GM11168 (cell line): Measurements from ENCODE around the gene PSMD4.
"Not testable (repeated sequence)": the region's sequence is repeated elsewhere in the genome, so short reads cannot be mapped to it uniquely, and the experiment has no call there.

Experiments used
- in situ Hi-C: fragments of 300-500 bp; cut with MboI; formaldehyde crosslinking; loops from one replicate; pipeline ENCODE4 v1.12.0; 2022; ENCODE audit warnings: low sequenced_read_pairs; ENCODE audit not compliant: unreplicated experiment

PSMD4 gene

DNA sequence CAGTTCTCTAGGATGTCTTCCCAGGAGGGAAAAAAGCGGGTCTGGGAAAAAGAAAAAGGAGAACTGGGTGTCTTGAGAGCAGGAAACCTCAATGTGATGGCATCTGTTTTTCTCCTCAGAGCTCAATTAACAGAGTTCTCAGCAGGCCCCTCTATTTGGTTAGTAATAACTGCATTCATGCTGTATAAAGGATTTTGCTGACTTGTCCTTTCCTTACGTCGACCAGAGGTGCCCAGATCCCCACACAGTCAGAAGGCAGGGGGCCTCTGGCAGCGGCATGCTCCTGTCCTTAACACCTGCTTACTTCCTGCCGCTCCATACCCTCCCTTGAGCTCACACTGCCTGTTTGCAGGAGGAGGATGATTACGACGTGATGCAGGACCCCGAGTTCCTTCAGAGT lies 12.3 kb downstream of the PSMD4 start:
- in situ Hi-C loops = no loop called here

DNA sequence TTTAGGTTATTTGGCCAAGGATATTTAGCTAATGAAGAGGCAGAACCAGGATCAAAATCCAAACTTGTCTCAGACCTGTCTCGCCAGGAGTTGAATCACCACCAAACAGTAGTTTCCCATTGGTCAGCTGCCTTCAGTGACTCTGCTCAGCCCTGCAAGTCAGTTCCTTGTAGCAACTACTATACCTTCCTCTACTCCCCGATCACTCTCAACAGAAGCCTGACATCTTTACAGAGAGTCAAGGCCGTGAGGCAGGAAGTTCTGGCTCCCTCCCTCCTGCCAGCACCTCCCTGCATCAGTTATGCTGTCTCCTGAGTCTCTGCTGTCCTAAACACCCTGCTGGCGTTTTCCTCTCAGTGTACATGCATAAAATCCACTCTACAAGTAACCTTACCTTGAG lies 13.2 kb downstream of the PSMD4 start:
- in situ Hi-C loops = no loop called here

DNA sequence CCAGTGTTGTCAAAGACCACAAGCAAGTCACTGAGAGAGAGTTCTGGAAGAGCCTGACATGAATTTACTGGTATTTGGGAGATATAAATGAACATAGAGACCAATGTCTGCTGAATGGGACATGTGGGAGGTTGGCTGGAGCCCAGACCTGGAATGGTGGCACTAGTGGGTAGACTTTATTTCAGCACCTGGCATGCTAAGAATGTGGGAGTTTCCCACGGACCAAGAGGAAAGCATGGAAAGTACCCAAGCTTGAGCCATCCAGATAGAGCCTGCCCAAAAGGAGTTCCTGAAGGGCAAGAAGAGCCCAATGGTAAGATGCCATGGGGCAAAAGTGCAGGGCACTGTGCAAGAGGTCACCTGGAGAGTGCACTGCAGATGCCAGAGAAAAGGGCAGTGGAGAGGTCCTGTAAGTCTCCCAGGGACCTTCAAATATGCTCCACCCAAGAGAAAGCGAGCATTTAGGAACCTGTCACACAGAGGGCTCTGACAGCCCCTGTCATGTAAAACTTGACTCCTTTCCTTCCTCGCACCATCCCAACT lies 19.5 kb downstream of the PSMD4 start:
- in situ Hi-C loops = no loop called here

DNA sequence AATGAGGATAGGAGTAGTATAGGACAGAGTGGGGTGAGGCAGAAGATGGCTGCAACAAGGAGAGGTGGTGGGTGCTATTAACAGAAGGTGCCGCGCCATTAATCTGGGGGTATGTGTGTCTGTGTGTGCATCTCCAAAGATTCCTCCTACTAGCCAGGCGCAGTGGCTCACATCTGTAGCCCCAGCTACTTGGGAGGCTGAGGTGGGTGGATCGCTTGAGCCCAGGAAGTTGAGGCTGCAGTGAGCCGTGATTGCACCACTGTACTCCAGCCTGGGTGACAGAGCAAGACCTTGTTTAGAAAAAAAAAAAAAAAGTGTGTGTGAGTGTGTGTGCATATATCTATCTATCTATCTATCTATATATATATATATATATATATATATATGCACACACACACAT lies 20.8 kb downstream of the PSMD4 start:
- in situ Hi-C loops = not testable (repeated sequence)

DNA sequence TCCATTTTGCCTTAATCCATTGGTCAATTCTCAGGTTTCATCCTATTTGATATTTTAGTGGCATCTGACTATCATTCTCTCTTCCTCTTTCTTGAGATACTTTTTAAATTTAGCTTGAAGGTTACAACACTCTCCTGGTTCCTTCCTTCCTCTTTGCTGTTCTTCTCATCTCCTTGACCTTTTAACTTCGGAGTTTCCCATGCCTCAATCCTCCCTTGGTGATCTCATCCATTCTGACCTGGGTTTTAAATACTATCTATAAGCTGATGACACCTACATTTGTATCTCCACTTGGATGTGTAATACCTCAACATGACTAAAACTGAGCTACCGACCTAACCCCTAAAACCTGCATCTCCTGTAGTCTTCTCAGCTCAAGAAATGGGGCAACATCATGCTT lies 22.7 kb downstream of the PSMD4 start:
- in situ Hi-C loops = no loop called here

DNA sequence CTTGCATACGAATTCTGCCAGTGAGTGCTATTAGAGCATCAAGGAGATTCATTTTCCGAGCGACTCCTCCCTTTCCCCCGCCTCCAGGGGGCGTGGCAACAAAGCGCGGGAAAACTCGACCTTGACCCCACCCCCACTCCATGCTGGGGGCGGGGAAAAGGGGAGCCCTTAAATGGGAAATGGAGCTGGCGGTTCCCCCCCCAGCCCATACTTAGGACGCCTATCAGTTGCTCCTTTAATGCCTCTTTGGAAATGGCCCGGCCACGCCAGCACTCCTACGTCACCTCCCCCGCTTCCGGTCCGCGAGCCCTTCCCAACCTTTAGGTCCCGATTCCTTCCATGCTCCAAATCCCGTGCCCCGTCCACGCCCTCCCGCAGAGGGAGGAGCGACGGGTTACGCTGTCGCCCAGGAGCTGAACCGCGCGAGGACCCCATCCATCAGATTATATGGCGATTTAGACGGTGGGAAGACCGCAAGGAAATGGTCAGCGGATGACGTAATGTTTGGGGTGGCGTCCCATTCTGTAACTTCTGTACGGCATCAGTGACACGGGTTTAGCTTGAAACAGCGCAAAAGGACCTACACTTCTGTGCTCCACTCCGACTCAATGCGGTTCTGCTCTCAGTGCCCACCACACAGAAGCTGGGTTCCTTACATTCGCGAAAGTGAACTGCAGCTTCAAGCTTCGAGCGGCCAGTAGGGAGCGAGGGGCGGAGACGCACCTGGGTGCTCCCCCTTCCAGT lies 26.9 kb downstream of the PSMD4 start:
- in situ Hi-C loops = no loop called here

DNA sequence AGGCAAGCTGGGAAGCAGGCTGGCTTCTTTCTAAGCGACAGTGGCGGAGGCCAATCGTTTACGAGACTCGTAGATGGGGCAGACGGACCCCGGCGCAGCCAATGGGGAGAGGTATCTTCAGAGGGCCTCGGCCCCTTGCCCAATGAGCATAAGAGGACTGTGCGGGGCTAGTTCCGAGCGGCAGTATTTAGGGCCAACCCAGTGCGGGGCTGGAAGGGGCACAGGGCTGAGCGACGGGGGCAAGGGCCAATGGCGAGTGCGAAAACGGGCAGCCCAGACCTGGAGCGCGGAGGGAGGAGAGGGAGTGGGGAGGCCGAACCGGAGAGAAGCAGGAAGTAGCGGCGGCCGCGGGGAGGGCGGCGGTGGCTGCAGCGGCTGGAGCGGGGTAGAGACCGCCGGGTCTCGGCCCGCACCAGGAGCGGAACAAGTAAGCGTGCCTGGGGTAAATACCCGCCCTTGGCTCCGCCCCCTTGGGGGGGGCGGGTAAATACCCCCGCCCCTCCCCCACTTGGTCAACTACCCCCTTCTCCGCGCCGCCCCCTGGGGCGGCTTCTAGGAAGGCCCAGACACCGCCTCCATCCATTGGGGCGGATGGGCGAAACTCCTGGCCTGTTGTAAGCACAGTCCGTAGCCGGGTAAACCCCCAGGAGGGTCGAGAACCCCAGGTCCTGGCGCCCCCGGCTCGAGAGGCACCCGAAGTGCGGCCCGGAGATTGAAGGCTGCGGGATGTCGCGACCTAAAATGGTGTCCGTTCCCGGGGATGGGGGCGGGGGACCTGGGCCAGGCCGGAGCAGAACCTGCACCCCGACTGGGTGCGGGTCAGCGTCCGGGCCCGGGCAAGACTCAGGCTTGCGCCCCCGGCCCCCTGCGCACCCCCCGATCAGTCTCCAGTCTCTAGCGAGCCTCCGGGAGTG lies 27.7 kb downstream of the PSMD4 start, which contains the start of gene ZNF687:
TSS of gene ZNF687 (plus strand) at position 331 of the 914 bp plus-strand sequence. CDS start 3,993 bp downstream, outside the sequence.
- in situ Hi-C loops = no loop called here

DNA sequence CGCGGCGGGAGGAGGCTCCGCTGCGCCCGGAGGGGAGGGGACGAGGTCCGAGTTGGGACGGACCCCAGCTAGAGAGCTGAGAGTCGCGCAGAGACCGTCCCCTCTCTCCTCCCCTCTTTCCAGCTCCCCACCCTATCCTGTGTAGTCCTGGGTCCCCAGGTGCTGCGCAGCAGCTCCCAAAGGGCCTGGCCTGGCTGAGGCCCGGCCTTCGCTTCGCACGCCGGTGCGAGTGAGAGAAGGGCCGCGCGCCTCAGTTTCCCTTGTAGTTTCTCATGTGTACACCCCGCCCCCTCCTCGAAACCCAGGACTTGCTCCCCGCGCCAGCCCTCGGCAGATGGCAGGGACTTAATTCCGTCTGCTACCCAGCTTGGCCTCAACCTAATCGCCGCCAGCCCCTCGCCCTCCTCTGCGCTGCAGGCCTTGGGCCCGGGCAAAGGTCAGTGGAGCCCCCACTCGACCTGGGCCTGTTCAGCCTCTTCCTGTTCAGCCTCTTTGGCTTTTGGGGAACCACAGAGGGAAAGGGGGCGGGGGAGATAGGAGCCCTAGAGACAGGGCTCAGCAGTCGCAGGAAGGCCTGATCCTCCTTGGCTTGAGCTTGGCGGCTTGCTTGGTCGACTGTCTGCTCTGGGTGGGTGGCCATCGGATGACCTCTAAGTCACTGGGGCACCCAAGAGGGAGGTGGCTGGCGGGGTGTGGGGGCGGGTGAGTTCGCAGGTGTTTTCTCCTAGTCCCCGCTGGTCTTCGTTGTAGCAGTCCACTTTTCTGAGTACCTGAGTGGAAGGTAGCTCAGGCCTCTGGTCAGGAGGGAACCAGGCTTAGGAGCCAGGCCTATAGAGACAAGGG lies 28.6 kb downstream of the PSMD4 start:
- in situ Hi-C loops = no loop called here

DNA sequence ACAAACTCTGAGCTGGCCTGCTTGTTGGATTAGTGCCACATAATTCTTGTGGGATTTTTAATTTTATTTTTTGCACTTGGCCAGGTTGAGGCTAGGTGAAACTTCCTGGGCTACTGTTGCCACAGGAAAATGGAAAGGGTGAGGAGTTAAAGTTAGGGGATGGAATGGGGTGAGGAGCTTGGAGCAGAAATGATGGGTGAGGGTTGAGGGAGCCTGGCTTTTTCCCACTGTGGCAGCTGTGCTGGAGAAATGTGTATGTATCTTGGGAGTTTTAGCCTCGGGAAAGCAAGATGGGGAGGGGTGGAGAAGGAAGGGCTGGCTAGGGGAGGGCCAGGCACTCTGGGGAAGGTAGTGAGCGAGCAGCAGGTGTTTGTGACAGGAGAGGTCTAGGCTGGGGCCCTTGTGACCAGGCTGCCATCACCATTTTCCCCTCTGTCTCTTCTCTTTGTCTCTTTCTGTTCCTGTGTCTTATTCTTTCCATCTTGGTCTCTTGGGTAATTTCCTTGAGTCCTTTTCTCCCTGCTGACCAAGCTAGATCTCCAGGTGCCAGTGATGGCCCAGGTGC lies 29.6 kb downstream of the PSMD4 start:
- in situ Hi-C loops = no loop called here

DNA sequence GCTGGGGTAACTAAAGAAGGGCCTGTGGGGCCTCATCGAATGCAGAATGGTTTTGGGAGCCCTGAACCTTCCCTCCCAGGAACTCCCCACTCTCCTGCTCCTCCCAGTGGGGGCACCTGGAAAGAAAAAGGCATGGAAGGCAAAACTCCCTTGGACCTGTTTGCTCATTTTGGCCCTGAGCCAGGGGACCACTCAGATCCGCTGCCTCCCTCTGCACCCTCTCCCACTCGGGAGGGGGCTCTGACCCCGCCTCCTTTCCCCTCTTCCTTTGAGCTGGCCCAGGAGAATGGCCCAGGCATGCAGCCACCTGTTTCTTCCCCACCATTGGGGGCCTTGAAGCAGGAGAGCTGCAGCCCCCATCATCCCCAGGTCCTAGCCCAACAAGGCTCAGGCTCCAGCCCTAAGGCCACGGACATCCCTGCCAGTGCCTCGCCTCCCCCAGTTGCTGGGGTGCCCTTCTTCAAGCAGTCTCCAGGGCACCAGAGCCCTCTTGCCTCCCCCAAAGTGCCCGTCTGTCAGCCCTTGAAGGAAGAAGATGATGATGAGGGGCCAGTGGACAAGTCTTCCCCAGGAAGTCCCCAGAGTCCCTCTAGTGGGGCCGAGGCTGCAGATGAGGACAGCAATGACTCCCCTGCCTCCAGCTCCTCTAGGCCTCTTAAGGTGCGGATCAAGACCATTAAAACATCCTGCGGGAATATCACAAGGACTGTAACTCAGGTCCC lies 32.2 kb downstream of the PSMD4 start:
- in situ Hi-C loops = no loop called here

DNA sequence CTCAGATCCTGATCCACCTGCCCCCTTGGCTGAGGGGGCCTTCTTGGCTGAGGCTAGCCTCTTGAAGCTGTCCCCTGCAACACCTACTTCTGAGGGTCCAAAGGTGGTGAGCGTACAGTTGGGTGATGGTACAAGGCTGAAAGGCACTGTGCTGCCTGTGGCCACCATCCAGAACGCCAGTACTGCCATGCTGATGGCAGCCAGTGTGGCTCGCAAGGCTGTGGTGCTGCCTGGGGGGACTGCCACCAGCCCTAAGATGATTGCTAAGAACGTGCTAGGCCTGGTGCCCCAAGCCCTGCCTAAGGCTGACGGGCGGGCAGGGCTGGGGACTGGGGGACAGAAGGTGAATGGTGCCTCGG lies 32.8 kb downstream of the PSMD4 start:
- in situ Hi-C loops = no loop called here

DNA sequence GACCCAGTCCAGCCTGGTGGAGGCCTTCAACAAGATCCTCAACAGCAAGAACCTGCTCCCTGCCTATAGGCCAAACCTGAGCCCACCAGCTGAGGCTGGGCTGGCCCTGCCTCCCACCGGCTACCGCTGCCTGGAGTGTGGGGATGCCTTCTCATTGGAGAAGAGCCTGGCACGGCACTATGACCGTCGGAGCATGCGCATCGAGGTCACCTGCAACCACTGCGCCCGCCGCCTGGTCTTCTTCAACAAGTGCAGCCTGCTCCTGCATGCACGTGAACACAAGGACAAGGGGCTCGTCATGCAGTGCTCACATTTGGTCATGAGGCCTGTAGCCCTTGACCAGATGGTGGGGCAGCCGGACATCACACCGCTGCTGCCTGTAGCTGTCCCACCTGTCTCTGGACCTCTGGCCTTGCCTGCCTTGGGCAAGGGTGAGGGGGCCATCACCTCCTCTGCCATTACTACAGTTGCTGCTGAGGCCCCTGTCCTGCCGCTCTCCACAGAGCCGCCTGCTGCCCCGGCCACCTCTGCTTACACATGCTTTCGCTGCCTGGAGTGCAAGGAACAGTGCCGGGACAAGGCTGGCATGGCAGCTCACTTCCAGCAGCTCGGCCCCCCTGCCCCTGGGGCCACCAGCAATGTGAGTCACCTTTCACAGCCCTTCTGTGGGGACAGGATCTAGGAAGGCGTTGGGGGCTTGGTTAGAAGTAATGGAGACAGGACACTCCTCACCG lies 33.4 kb downstream of the PSMD4 start:
- in situ Hi-C loops = no loop called here

DNA sequence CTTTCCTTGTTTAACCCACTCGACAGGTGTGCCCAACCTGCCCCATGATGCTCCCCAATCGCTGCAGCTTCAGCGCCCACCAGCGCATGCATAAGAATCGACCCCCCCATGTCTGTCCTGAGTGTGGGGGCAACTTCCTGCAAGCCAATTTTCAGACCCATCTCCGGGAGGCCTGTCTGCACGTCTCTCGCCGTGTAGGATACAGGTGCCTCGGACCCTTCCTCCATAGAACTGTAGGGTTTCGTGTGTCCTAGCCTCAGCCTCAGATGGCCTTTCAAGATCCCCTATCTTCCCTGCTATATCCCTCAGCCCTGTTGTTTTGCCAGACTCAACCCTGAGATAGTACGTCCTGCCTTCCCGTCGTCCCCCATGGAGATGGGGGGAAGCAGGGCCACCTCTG lies 34.0 kb downstream of the PSMD4 start:
- in situ Hi-C loops = no loop called here

DNA sequence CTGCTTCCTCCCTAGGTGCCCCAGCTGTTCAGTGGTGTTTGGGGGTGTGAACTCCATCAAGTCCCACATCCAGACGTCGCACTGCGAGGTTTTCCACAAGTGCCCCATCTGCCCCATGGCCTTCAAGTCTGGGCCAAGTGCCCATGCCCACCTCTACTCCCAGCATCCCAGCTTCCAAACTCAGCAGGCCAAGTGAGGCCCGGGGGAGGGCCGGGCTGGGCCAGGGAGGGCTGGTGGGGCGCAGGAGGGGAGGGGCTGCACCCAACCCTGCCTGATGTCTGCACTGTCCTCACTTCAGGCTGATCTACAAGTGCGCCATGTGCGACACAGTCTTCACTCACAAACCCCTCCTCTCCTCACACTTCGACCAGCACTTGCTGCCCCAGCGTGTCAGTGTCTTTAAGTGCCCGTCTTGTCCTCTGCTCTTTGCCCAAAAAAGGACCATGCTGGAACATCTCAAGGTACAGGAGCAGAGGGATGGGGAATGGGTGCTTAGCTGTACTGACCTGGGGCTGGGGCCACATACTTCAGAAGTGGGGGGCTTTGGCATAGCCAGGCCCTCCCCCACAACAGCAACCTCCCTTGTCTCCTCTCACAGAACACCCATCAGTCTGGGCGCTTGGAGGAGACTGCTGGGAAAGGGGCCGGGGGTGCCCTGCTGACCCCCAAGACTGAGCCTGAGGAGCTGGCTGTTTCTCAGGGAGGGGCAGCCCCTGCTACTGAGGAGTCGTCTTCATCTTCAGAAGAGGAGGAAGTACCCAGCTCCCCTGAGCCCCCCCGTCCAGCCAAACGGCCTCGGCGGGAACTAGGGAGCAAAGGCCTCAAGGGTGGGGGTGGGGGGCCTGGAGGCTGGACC lies 34.8 kb downstream of the PSMD4 start:
- in situ Hi-C loops = no loop called here

DNA sequence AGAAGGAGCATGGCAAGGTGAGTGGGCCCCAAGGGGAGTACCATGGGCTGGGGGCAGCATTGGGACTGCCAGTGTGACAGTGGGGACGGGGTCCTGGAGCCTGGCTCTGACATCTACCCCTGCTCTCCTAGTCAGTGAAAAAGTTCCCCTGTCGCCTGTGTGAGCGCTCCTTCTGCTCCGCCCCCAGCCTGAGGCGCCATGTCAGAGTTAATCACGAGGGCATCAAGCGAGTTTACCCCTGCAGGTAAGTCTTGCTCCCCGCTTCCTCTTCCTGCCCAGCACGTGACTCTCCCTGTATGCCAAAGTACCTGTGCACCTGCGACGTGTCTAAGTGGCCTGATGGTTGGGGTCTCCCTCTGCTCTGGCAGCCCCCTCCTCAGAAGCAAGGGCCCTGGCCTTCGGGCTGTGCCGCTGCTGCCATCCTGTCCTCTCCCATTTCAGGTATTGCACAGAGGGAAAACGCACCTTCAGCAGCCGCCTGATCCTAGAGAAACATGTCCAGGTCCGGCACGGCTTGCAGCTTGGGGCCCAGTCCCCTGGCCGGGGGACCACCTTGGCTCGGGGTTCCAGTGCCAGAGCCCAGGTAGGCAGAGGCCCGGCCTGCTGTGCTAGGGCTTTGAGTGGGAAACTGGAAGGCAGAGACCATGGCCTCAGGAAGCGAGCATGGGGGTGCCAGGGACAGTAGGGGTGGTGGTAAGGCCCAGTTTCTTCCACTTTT lies 35.6 kb downstream of the PSMD4 start:
- in situ Hi-C loops = no loop called here

DNA sequence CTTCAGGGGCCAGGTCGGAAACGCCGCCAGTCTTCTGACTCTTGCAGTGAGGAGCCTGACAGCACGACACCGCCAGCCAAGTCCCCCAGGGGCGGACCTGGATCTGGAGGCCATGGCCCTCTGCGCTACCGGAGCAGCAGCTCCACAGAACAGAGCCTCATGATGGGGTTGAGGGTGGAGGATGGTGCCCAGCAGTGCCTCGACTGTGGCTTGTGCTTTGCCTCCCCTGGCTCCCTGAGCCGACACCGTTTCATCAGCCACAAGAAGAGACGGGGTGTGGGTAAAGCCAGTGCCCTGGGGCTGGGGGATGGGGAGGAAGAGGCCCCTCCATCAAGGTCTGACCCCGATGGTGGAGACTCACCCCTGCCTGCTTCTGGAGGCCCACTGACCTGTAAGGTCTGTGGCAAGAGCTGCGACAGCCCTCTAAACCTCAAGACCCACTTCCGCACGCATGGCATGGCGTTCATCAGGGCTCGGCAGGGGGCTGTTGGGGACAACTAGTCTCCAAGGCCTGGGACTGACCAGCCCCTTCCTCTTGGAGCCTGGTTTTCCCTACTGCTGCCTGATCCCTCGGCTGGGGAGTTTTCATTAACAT lies 36.3 kb downstream of the PSMD4 start:
- in situ Hi-C loops = no loop called here
